Smooth muscle cell (in vitro differentiated cells): Measurements from ENCODE around the gene FIBP. TPM values are rescaled to one million over a fixed set of nuclear protein-coding genes. Genes with fewer than 3 reads are reported as not detected.

Experiments
- DNase-seq: peaks from one replicate; lab custom pipeline; 2025; ENCODE audit not compliant: unreplicated experiment; lab: John Stamatoyannopoulos, UW
- H2AFZ ChIP-seq: fragments of 200-600 bp; sonication (generic); 2 replicates; pipeline ENCODE4 v1.6.0; 2016; ENCODE audit warnings: antibody characterized with exemption, low read depth, mild to moderate bottlenecking
- H3F3A ChIP-seq: fragments of 200-600 bp; sonication (generic); 2 replicates; pipeline ENCODE4 v1.6.0; 2017; ENCODE audit warnings: antibody characterized with exemption, low read depth
- H3K27ac ChIP-seq: fragments of 200-600 bp; sonication (generic); 2 replicates; pipeline ENCODE4 v1.5.1; 2016; ENCODE audit warnings: low read depth, mild to moderate bottlenecking
- H3K27me3 ChIP-seq: fragments of 200-600 bp; sonication (generic); 2 replicates; pipeline ENCODE4 v1.6.1; 2016; ENCODE audit warnings: low read depth, mild to moderate bottlenecking
- H3K36me3 ChIP-seq: fragments of 200-600 bp; sonication (generic); 2 replicates; pipeline ENCODE4 v1.5.1; 2016; ENCODE audit warnings: low read depth
- H3K4me1 ChIP-seq: fragments of 200-600 bp; sonication (generic); 2 replicates; pipeline ENCODE4 v1.5.1; 2016; ENCODE audit warnings: low read depth
- H3K4me2 ChIP-seq: fragments of 200-600 bp; sonication (generic); 2 replicates; pipeline ENCODE4 v1.6.0; 2016; ENCODE audit warnings: mild to moderate bottlenecking
- H3K4me3 ChIP-seq: fragments of 200-600 bp; sonication (generic); 2 replicates; pipeline ENCODE4 v1.5.1; 2016; ENCODE audit warnings: mild to moderate bottlenecking
- H3K79me2 ChIP-seq: fragments of 200-600 bp; sonication (generic); 2 replicates; pipeline ENCODE4 v1.6.0; 2016; ENCODE audit warnings: low read depth, mild to moderate bottlenecking
- H3K9ac ChIP-seq: fragments of 200-600 bp; sonication (generic); 2 replicates; pipeline ENCODE4 v1.6.0; 2016; ENCODE audit warnings: low read depth
- H3K9me3 ChIP-seq: fragments of 200-600 bp; sonication (generic); replicated peaks from 2 replicates; pipeline ENCODE4 v1.5.1; 2016; ENCODE audit warnings: low read depth
- H4K20me1 ChIP-seq: fragments of 200-600 bp; sonication (generic); 2 replicates; pipeline ENCODE4 v1.6.0; 2016; ENCODE audit warnings: low read depth
- CTCF ChIP-seq: fragments of 200-600 bp; sonication (generic); IDR thresholded peaks from 2 replicates; pipeline ENCODE4 v1.5.1; 2017; ENCODE audit warnings: borderline replicate concordance, mild to moderate bottlenecking, antibody characterized with exemption; ENCODE audit not compliant: insufficient read depth, poor library complexity, severe bottlenecking
- WGBS: methylation state at CpG from one replicate; pipeline ENCODE4 v1.1.7; 2016; ENCODE audit warnings: low lambda C conversion rate; 5-methylcytosine and 5-hydroxymethylcytosine counted together
- polyA plus RNA-seq: library from polyadenylated mRNA; unstranded; fragments of >200 nt; fragmentation: Nextera tagmentation; extraction: Ambion mirVana; gene quantifications from 2 replicates; pipeline ENCODE4 v1.2.1, GENCODE V29; 2016
- total RNA-seq: library from RNA; depleted of rRNA; stranded (reverse); fragments of >200 nt; gene quantifications from 2 replicates; pipeline ENCODE4 v1.2.3, GENCODE V29; 2014

FIBP gene
- total and polyA plus RNA-seq, 2 experiments from 2014 or later = 109 to 114 TPM

DNA sequence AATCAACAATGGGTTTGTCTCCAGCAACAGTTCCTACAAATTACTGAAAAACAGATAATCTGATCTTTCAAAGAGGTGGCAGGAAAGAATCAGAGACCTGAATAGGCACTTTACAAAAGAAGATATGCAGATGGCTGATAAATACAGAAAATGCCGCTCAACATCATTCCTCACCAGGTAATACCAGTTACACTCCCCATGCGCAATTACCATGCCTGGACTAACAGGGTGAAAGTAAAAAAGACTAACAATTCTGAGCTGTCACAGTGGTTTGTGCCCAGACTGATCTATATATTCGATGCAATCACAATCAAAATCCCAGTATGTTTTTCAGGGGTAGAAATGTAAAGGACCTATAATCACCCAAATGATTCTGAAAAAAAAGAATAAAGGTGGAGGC is 44.5 kb downstream of the FIBP start:
- Histone ChIP-seq H3K27me3 (no peaks in the 10 kb centered on the region), H2AFZ (no peak overlapping the region), H3K27ac (no peak overlapping the region), H3K9ac (no peak overlapping the region), H3K4me1 (no peaks in the 10 kb centered on the region), H3K79me2 (no peaks in the 10 kb centered on the region), H3K4me2 (no peak overlapping the region), H3K9me3 (no peaks in the 10 kb centered on the region), H4K20me1 (no peaks in the 10 kb centered on the region), H3F3A (no peaks in the 10 kb centered on the region), H3K4me3 (no peak overlapping the region), H3K36me3 (no peaks in the 10 kb centered on the region)
- DNase-seq = no peak
- 81% methylated on average over 3 of the region's 3 CpGs for WGBS
- no peak for TF ChIP-seq CTCF

- no peak overlapping the region for H3K4me2 ChIP-seq
- no peak overlapping the region for H3K9ac ChIP-seq
- 96% methylated on average over 4 of the region's 4 CpGs for WGBS
- H3K9me3 ChIP-seq = no peaks in the 10 kb centered on the region
- H3K36me3 ChIP-seq = no peaks in the 10 kb centered on the region
- no peaks in the 10 kb centered on the region for H3K27me3 ChIP-seq
- H3K79me2 ChIP-seq = no peaks in the 10 kb centered on the region
- no peaks in the 10 kb centered on the region for H3K4me1 ChIP-seq
- no peak overlapping the region for H3K4me3 ChIP-seq
- no peak for DNase-seq
- no peak overlapping the region for H3K27ac ChIP-seq
- no peak overlapping the region for H2AFZ ChIP-seq
- H4K20me1 ChIP-seq = no peaks in the 10 kb centered on the region
- TF ChIP-seq CTCF = no peak
- no peaks in the 10 kb centered on the region for H3F3A ChIP-seq
Observed at GRCh38 chr11:65842144-65842543, 46.1 kb downstream of the FIBP start.

- Histone ChIP-seq H3K27ac (no peak overlapping the region), H3K4me1 (peaks cover 14% of the 10 kb centered on the region), H3K27me3 (no peaks in the 10 kb centered on the region), H2AFZ (no peak overlapping the region), H3K9ac (no peak overlapping the region), H3K36me3 (no peaks in the 10 kb centered on the region), H4K20me1 (no peaks in the 10 kb centered on the region), H3K9me3 (no peaks in the 10 kb centered on the region), H3K79me2 (no peaks in the 10 kb centered on the region), H3K4me3 (peak overlapping the region; percentile 73), H3K4me2 (peak overlapping the region; percentile 90), H3F3A (no peaks in the 10 kb centered on the region)
- 56% methylated on average over 6 of the region's 6 CpGs for WGBS
- DNase-seq = no peak
- no peak for TF ChIP-seq CTCF
Observed at GRCh38 chr11:65834202-65834601, 54.1 kb downstream of the FIBP start.

Other genes with a start within 250 kb of the FIBP start
- gene RELA, start 225.6 kb downstream of the FIBP start, total RNA-seq = 41.7 and 48.1 TPM in 2 replicates
- 82.8 and 98.4 TPM in 2 replicates for gene RELA, start 225.6 kb downstream of the FIBP start, polyA plus RNA-seq
- gene KAT5, start 176.2 kb downstream of the FIBP start, total RNA-seq = 37.0 and 40.1 TPM in 2 replicates
- 38.8 and 45.1 TPM in 2 replicates for gene KAT5, start 176.2 kb downstream of the FIBP start, polyA plus RNA-seq
- gene RNASEH2C, start 167.7 kb downstream of the FIBP start, total RNA-seq = 20.9 and 30.0 TPM in 2 replicates
- gene RNASEH2C, start 167.7 kb downstream of the FIBP start, polyA plus RNA-seq = 51.7 and 56.8 TPM in 2 replicates
- gene AP5B1, start 107.5 kb downstream of the FIBP start, total RNA-seq = 5.4 and 6.2 TPM in 2 replicates
- 7.7 and 11.6 TPM in 2 replicates for gene AP5B1, start 107.5 kb downstream of the FIBP start, polyA plus RNA-seq
- gene OVOL1, start 101.4 kb downstream of the FIBP start, total RNA-seq = 7.8 and 8.3 TPM in 2 replicates
- gene OVOL1, start 101.4 kb downstream of the FIBP start, polyA plus RNA-seq = 3.1 and 16.8 TPM in 2 replicates
- gene SNX32, start 54.5 kb downstream of the FIBP start, total RNA-seq = 0.63 and 1.2 TPM in 2 replicates
- gene SNX32, start 54.5 kb downstream of the FIBP start, polyA plus RNA-seq = 1.1 and 3.3 TPM in 2 replicates
- gene CFL1, start 30.3 kb downstream of the FIBP start, total RNA-seq = 1,233 and 1,255 TPM in 2 replicates
- gene CFL1, start 30.3 kb downstream of the FIBP start, polyA plus RNA-seq = 3,052 and 3,080 TPM in 2 replicates
- 21.7 and 35.1 TPM in 2 replicates for gene MUS81, start 28.0 kb downstream of the FIBP start, total RNA-seq
- 39.6 and 61.1 TPM in 2 replicates for gene MUS81, start 28.0 kb downstream of the FIBP start, polyA plus RNA-seq
- 99.7 and 103 TPM in 2 replicates for gene EFEMP2, start 15.7 kb downstream of the FIBP start, total RNA-seq
- gene EFEMP2, start 15.7 kb downstream of the FIBP start, polyA plus RNA-seq = 328 and 362 TPM in 2 replicates
- gene CTSW, start 8.6 kb downstream of the FIBP start, total RNA-seq = not detected in 2 replicates
- 0.52 TPM in 1 of 2 replicates, not detected in the other for gene CTSW, start 8.6 kb downstream of the FIBP start, polyA plus RNA-seq
- 15.7 and 19.5 TPM in 2 replicates for gene CCDC85B, start 2.2 kb upstream of the FIBP start, total RNA-seq
- 55.7 and 80.4 TPM in 2 replicates for gene CCDC85B, start 2.2 kb upstream of the FIBP start, polyA plus RNA-seq
- 12.5 and 15.8 TPM in 2 replicates for gene FOSL1, start 11.9 kb upstream of the FIBP start, total RNA-seq
- gene FOSL1, start 11.9 kb upstream of the FIBP start, polyA plus RNA-seq = 26.1 and 49.8 TPM in 2 replicates
- 32.0 and 41.2 TPM in 2 replicates for gene C11orf68, start 30.6 kb upstream of the FIBP start, total RNA-seq
- gene C11orf68, start 30.6 kb upstream of the FIBP start, polyA plus RNA-seq = 90.8 and 99.5 TPM in 2 replicates
- gene DRAP1, start 31.0 kb upstream of the FIBP start, total RNA-seq = 73.9 and 79.3 TPM in 2 replicates
- 276 and 278 TPM in 2 replicates for gene DRAP1, start 31.0 kb upstream of the FIBP start, polyA plus RNA-seq
- gene TSGA10IP, start 57.0 kb upstream of the FIBP start, total RNA-seq = 0.27 TPM in 1 of 2 replicates, not detected in the other
- 1.5 TPM in 2 replicates for gene TSGA10IP, start 57.0 kb upstream of the FIBP start, polyA plus RNA-seq
- gene SART1, start 73.3 kb upstream of the FIBP start, total RNA-seq = 13.0 and 22.5 TPM in 2 replicates
- gene SART1, start 73.3 kb upstream of the FIBP start, polyA plus RNA-seq = 61.4 and 62.5 TPM in 2 replicates
- 29.3 and 32.0 TPM in 2 replicates for gene EIF1AD, start 113.7 kb upstream of the FIBP start, total RNA-seq
- 26.6 and 29.3 TPM in 2 replicates for gene EIF1AD, start 113.7 kb upstream of the FIBP start, polyA plus RNA-seq
- gene BANF1, start 114.0 kb upstream of the FIBP start, total RNA-seq = 42.9 and 61.7 TPM in 2 replicates
- 269 and 274 TPM in 2 replicates for gene BANF1, start 114.0 kb upstream of the FIBP start, polyA plus RNA-seq
- 54.1 and 97.0 TPM in 2 replicates for gene CST6, start 123.5 kb upstream of the FIBP start, total RNA-seq
- 37.6 and 118 TPM in 2 replicates for gene CST6, start 123.5 kb upstream of the FIBP start, polyA plus RNA-seq
- not detected in 2 replicates for gene CATSPER1, start 138.0 kb upstream of the FIBP start, total RNA-seq
- 0.55 and 1.7 TPM in 2 replicates for gene CATSPER1, start 138.0 kb upstream of the FIBP start, polyA plus RNA-seq
- 0.27 TPM in 1 of 2 replicates, not detected in the other for gene GAL3ST3, start 160.7 kb upstream of the FIBP start, total RNA-seq
- gene GAL3ST3, start 160.7 kb upstream of the FIBP start, polyA plus RNA-seq = 0.23 TPM in 1 of 2 replicates, not detected in the other
- 104 and 125 TPM in 2 replicates for gene SF3B2, start 163.9 kb upstream of the FIBP start, total RNA-seq
- 182 and 203 TPM in 2 replicates for gene SF3B2, start 163.9 kb upstream of the FIBP start, polyA plus RNA-seq
- 48.0 and 87.6 TPM in 2 replicates for gene PACS1, start 181.8 kb upstream of the FIBP start, total RNA-seq
- gene PACS1, start 181.8 kb upstream of the FIBP start, polyA plus RNA-seq = 139 and 140 TPM in 2 replicates